Right atrium auricular region (tissue), 2 donors: ENCODE data around the gene AHR. TPM values are rescaled to one million over a fixed set of nuclear protein-coding genes. Genes with fewer than 3 reads are reported as not detected.

Experiments
- DNase-seq: peaks from one replicate; pipeline ENCODE4 v3.0.0-alpha.2; 2019; ENCODE audit warnings: low spot score
- H3K27ac ChIP-seq, 2 donors: fragments of 200-600 bp; sonication (generic); 1 replicate in 1 of 2; 2 replicates in 1 of 2; pipeline ENCODE4 v1.5.1; 2016 to 2019
- H3K27me3 ChIP-seq, 2 donors: fragments of 200-600 bp; sonication (generic); one replicate each; pipeline versions ENCODE4 v1.5.1 to v1.6.0; 2017 to 2019
- H3K36me3 ChIP-seq: fragments of 200-600 bp; sonication (generic); one replicate; pipeline ENCODE4 v1.5.1; 2016
- H3K4me1 ChIP-seq, 2 donors: fragments of 200-600 bp; sonication (generic); one replicate each; pipeline versions ENCODE4 v1.5.1 to v1.6.0; 2017 to 2019
- H3K4me3 ChIP-seq, 2 donors: fragments of 200-600 bp; sonication (generic); 1 replicate in 1 of 2; 2 replicates in 1 of 2; pipeline ENCODE4 v1.5.1; 2017 to 2019; ENCODE audit warnings: mild to moderate bottlenecking in 1 of 2, moderate library complexity in 1 of 2
- H3K9me3 ChIP-seq, 2 donors: fragments of 200-600 bp; sonication (generic); one replicate each; pipeline ENCODE4 v1.5.1; 2019
- total RNA-seq, 2 donors: library from RNA; depleted of rRNA; stranded (reverse); fragments of >200 nt; gene quantifications; one replicate each; pipeline ENCODE4 v1.1.0, GENCODE V29; 2016
- TF ChIP-seq, protein P1 (sequence below), 2 donors: fragments of 200-600 bp; sonication (generic); IDR thresholded peaks; one replicate each; pipeline ENCODE4 v1.5.1; 2019; ENCODE audit warnings: antibody characterized with exemption in 2 of 2

Gene AHR
- 10 to 100 TPM; 38.7 to 45.4 TPM for total RNA-seq

DNA sequence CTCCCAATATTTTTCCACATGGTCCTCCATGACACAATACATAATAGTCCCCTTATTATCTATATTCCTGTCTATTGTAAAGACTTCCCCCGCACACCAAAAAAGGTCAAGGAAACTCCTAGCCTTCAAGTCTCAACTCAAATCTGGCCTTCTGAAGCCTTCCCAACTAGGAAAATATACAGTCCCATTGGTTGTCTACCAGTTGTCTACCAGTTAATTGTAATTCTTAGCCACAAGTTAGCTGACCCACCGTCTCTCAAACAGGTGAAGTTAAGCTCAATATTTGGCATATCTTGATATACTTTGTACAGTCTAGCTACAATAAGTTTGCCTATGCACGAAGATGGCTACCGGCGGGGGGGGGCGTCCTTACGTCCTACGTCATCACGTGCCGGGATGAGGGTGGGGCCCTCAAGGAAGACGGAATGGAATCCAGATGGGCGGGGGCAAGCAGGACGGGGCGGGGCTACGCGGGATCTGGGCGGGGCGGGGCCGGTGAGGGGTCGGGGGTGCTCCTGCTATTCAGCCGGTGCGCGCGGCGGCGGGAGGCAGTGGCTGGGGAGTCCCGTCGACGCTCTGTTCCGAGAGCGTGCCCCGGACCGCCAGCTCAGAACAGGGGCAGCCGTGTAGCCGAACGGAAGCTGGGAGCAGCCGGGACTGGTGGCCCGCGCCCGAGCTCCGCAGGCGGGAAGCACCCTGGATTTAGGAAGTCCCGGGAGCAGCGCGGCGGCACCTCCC is at the start of gene AHR:
AHR (plus strand) TSS at position 551 of the 738 bp plus-strand sequence. CDS start 613 bp downstream, outside the sequence.
- H3K4me1 ChIP-seq, result peaks cover 0 to 22% of the 10 kb centered on the region in 2 donors
- H3K9me3 ChIP-seq, result no peaks in the 10 kb centered on the region
- no peaks in the 10 kb centered on the region for H3K36me3 ChIP-seq
- H3K27me3 ChIP-seq, result no peaks in the 10 kb centered on the region
- peak; percentile 97 for DNase-seq
- H3K4me3 ChIP-seq, result peak within 1 kb of the TSS; percentile 77 to 99
- peak within 1 kb of the TSS; percentile 91 to 97 for H3K27ac ChIP-seq
- TF ChIP-seq, protein P1, sequence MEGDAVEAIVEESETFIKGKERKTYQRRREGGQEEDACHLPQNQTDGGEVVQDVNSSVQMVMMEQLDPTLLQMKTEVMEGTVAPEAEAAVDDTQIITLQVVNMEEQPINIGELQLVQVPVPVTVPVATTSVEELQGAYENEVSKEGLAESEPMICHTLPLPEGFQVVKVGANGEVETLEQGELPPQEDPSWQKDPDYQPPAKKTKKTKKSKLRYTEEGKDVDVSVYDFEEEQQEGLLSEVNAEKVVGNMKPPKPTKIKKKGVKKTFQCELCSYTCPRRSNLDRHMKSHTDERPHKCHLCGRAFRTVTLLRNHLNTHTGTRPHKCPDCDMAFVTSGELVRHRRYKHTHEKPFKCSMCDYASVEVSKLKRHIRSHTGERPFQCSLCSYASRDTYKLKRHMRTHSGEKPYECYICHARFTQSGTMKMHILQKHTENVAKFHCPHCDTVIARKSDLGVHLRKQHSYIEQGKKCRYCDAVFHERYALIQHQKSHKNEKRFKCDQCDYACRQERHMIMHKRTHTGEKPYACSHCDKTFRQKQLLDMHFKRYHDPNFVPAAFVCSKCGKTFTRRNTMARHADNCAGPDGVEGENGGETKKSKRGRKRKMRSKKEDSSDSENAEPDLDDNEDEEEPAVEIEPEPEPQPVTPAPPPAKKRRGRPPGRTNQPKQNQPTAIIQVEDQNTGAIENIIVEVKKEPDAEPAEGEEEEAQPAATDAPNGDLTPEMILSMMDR (IDR thresholded peaks at IDR 0.05), result no peak

DNA sequence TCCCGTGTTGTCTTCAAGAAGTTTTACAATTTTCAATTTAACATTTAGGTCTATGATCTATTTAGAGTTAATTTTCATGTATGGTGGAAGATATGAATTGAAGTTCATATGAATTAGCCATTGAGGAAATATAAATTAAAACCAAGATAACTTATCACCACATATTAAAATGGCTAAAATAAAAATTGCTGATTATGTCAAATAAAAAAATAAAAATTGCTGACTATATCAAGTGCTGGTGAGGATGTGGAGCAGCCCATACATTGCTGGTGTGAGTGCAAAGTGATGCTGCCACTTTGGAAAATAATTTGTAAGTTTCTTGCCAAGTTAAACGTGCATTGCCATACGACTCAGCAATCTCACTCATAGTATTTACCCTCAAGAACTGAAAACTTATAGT is 44.6 kb upstream of the AHR start:
- no peak for DNase-seq
- Histone ChIP-seq H3K27me3 (no peaks in the 10 kb centered on the region), H3K4me3 (no peak overlapping the region), H3K4me1 (no peaks in the 10 kb centered on the region), H3K27ac (no peak overlapping the region), H3K9me3 (no peaks in the 10 kb centered on the region), H3K36me3 (no peaks in the 10 kb centered on the region)
- TF ChIP-seq, protein P1 (IDR thresholded peaks at IDR 0.05), result no peak

DNA sequence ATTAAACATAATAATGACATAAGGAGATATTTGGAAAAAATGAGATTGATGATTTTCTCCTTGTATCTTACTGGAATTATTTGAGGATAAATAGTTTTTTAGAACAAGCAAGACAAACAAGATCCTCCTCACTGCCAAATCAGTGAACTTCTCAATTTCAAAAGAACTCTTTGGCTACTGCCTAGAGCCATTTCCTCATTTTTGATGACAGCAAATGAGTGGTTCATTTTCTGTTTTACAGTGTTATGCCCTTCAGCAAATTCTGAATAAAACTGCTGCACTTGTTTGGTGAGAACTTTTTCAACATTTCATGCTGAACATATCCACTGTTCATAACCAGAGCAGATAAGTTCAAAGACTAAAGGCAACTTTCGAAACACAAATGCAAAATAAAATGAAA is 42.5 kb upstream of the AHR start:
- Histone ChIP-seq H3K36me3 (no peaks in the 10 kb centered on the region), H3K27ac (no peak overlapping the region), H3K4me3 (no peak overlapping the region), H3K9me3 (no peaks in the 10 kb centered on the region), H3K4me1 (no peaks in the 10 kb centered on the region), H3K27me3 (no peaks in the 10 kb centered on the region)
- no peak for DNase-seq
- TF ChIP-seq, protein P1 (IDR thresholded peaks at IDR 0.05), result no peak

DNA sequence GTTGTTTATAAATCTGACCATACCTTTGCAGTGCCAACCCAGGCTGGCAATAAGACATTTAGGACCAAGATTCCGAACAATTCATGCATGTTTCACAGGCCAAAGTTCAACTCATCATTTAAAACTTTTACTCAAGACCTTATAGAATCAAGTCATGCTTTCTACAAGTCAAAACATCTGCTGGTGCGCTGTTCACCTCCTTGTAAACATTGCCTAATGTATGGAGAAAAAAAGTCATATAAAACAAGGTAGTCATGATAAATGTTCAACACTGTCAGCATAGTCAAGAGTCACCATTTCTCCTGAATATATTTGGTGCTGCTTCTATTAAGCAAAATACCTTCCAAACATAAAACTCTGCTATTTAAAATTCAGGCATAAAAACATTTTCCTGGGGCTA is 42.1 kb upstream of the AHR start:
- Histone ChIP-seq H3K4me3 (no peak overlapping the region), H3K27ac (no peak overlapping the region), H3K36me3 (no peaks in the 10 kb centered on the region), H3K9me3 (no peaks in the 10 kb centered on the region), H3K27me3 (no peaks in the 10 kb centered on the region), H3K4me1 (no peaks in the 10 kb centered on the region)
- DNase-seq, result no peak
- TF ChIP-seq, protein P1 (IDR thresholded peaks at IDR 0.05), result no peak

DNA sequence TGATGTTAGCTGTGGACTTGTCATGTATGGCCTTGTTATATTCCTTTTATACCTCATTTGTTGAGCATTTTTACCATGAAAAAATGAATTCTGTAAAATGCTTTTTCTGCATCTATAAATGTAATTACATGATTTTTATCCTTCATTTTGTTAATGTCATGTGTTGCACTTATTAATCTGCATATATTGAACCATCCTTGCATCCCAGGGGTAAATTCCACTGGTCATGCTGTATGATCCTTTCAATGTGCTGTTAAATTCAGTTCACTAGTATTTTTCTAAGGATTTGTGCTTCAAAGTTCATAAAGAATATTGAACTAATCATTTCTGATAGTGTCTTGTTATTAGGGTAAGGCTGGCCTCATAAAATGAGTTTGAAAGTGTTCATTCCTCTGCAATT is 31.9 kb upstream of the AHR start:
- no peak for DNase-seq
- H3K9me3 ChIP-seq, result peaks cover 15 to 40% of the 10 kb centered on the region in 2 donors
- H3K36me3 ChIP-seq, result no peaks in the 10 kb centered on the region
- H3K4me3 ChIP-seq, result no peak overlapping the region
- H3K27ac ChIP-seq, result no peak overlapping the region
- no peaks in the 10 kb centered on the region for H3K27me3 ChIP-seq
- H3K4me1 ChIP-seq, result no peaks in the 10 kb centered on the region
- TF ChIP-seq, protein P1 (IDR thresholded peaks at IDR 0.05), result no peak
